Thyroid gland (tissue), 4 donors: Measurements from ENCODE around the gene SCAPER. TPM values are rescaled to one million over a fixed set of nuclear protein-coding genes. Genes with fewer than 3 reads are reported as not detected.

Experiments
- DNase-seq, 2 donors: peaks; one replicate each; pipeline ENCODE4 v3.0.0-alpha.2; 2019
- H3K27ac ChIP-seq, 3 donors: fragments of 200-600 bp; sonication (generic); 1 replicate in 2 of 3; 2 replicates in 1 of 3; pipeline ENCODE4 v1.5.1; 2016 to 2019; ENCODE audit warnings: mild to moderate bottlenecking in 1 of 3, moderate library complexity in 1 of 3
- H3K27me3 ChIP-seq: fragments of 200-600 bp; sonication (generic); one replicate; pipeline ENCODE4 v1.5.1; 2019
- H3K36me3 ChIP-seq, 2 donors: fragments of 200-600 bp; sonication (generic); one replicate each; pipeline ENCODE4 v1.5.1; 2016 to 2019
- H3K4me1 ChIP-seq, 2 donors: fragments of 200-600 bp; sonication (generic); one replicate each; pipeline ENCODE4 v1.5.1; 2017 to 2019
- H3K4me3 ChIP-seq, 3 donors: fragments of 200-600 bp; sonication (generic); replicated peaks in 1 of 3; 1 replicate in 2 of 3; 2 replicates in 1 of 3; pipeline ENCODE4 v1.5.1; 2016; ENCODE audit warnings: mild to moderate bottlenecking in 1 of 3
- H3K9me3 ChIP-seq: fragments of 200-600 bp; sonication (generic); one replicate; pipeline ENCODE4 v1.5.1; 2017
- POLR2A ChIP-seq, 2 donors: fragments of 450-650 bp; IDR thresholded peaks; one replicate each; pipeline ENCODE4 v1.6.1; 2017; ENCODE audit warnings: antibody characterized with exemption in 2 of 2, mild to moderate bottlenecking in 2 of 2, moderate library complexity in 1 of 2
- WGBS, 2 donors: methylation state at CpG; one replicate each; pipeline ENCODE4 v1.1.5; 2017; 5-methylcytosine and 5-hydroxymethylcytosine counted together
- intact Hi-C: fragments of 100-400 bp; cut with DNase I; formaldehyde crosslinking; loops from one replicate; pipeline ENCODE4 v1.15.1; 2023
- total RNA-seq, 4 donors: library from RNA; depleted of rRNA; stranded (reverse); fragments of >200 nt; gene quantifications; one replicate each; pipeline ENCODE4 v1.2.3, GENCODE V29; 2016
- TF ChIP-seq, protein P1 (sequence below), 6 experiments: fragments of 200-600 bp in 3 of 6; fragments of 450-650 bp in 3 of 6; sonication (generic) in 3 of 6; IDR thresholded peaks; one replicate each; pipeline ENCODE4 v1.5.1; 2016 to 2019; ENCODE audit warnings: antibody characterized with exemption in 6 of 6, mild to moderate bottlenecking in 2 of 6, inconsistent platforms in 1 of 6, moderate library complexity in 1 of 6

The SCAPER gene
- total RNA-seq, 4 donors from 2014 or later, result 45.2 to 90.8 (median 63.6) TPM

DNA sequence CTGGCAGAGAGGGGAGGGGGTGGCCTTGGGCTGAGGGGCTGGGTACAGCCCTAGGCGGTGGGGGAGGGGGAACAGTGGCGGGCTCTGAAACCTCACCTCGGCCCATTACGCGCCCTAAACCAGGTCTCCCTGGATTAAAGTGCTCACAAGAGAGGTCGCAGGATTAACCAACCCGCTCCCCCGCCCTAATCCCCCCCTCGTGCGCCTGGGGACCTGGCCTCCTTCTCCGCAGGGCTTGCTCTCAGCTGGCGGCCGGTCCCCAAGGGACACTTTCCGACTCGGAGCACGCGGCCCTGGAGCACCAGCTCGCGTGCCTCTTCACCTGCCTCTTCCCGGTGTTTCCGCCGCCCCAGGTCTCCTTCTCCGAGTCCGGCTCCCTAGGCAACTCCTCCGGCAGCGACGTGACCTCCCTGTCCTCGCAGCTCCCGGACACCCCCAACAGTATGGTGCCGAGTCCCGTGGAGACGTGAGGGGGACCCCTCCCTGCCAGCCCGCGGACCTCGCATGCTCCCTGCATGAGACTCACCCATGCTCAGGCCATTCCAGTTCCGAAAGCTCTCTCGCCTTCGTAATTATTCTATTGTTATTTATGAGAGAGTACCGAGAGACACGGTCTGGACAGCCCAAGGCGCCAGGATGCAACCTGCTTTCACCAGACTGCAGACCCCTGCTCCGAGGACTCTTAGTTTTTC, 563.6 kb downstream of the SCAPER start:
- H3K27ac ChIP-seq, result no peak overlapping the region

DNA sequence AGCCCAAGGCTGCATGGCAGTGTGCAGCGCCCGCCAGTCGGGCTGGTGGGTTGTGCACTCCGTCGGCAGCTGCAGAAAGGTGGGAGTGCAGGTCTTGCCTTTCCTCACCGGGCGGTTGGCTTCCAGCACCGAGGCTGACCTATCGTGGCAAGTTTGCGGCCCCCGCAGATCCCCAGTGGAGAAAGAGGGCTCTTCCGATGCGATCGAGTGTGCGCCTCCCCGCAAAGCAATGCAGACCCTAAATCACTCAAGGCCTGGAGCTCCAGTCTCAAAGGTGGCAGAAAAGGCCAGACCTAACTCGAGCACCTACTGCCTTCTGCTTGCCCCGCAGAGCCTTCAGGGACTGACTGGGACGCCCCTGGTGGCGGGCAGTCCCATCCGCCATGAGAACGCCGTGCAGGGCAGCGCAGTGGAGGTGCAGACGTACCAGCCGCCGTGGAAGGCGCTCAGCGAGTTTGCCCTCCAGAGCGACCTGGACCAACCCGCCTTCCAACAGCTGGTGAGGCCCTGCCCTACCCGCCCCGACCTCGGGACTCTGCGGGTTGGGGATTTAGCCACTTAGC, 564.3 kb downstream of the SCAPER start:
- peak overlapping the region in 1 of 3 donors; percentile 14 for H3K4me3 ChIP-seq
- no peak for TF ChIP-seq POLR2A (IDR thresholded peaks at IDR 0.05)
- TF ChIP-seq, protein P1, sequence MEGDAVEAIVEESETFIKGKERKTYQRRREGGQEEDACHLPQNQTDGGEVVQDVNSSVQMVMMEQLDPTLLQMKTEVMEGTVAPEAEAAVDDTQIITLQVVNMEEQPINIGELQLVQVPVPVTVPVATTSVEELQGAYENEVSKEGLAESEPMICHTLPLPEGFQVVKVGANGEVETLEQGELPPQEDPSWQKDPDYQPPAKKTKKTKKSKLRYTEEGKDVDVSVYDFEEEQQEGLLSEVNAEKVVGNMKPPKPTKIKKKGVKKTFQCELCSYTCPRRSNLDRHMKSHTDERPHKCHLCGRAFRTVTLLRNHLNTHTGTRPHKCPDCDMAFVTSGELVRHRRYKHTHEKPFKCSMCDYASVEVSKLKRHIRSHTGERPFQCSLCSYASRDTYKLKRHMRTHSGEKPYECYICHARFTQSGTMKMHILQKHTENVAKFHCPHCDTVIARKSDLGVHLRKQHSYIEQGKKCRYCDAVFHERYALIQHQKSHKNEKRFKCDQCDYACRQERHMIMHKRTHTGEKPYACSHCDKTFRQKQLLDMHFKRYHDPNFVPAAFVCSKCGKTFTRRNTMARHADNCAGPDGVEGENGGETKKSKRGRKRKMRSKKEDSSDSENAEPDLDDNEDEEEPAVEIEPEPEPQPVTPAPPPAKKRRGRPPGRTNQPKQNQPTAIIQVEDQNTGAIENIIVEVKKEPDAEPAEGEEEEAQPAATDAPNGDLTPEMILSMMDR (IDR thresholded peaks at IDR 0.05), result no peak
- peaks cover 93% of the 10 kb centered on the region for H3K27me3 ChIP-seq

More for the DNA sequence above, 563.6 kb downstream of the SCAPER start:
- Histone ChIP-seq H3K27me3 (peaks cover 93% of the 10 kb centered on the region), H3K36me3 (no peaks in the 10 kb centered on the region), H3K9me3 (no peaks in the 10 kb centered on the region), H3K4me3 (no peak overlapping the region), H3K4me1 (peaks cover 35 to 71% of the 10 kb centered on the region in 2 donors)
- intact Hi-C loops, result no loop called here
- 3 to 32% methylated on average over 31 to 40 of the region's 42 CpGs for WGBS, 2 donors
- TF ChIP-seq, protein P1 (IDR thresholded peaks at IDR 0.05), result no peak
- TF ChIP-seq POLR2A (IDR thresholded peaks at IDR 0.05), result no peak
- DNase-seq, result peak in 1 of 2 donors; percentile 29

DNA sequence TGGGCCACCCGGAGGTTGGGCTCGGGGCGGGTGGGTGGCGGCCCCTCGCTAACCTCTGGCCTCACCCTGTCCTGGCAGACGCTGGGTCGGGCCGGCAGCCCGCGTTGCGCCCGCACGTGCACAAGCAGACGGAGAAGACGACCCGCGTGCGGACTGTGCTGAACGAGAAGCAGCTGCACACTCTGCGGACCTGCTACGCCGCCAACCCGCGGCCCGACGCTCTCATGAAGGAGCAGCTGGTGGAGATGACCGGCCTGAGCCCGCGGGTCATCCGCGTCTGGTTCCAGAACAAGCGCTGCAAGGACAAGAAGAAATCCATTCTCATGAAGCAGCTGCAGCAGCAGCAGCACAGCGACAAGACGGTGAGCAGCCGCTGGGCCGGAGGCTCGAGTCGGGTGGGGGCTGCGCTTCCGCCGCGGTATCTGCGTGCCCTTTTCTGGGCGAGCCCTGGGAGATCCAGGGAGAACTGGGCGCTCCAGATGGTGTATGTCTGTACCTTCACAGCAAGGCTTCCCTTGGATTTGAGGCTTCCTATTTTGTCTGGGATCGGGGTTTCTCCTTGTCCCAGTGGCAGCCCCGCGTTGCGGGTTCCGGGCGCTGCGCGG, 564.8 kb downstream of the SCAPER start:
- no peaks in the 10 kb centered on the region for H3K36me3 ChIP-seq
- TF ChIP-seq, protein P1 (IDR thresholded peaks at IDR 0.05), result no peak
- no peak for TF ChIP-seq POLR2A (IDR thresholded peaks at IDR 0.05)
- WGBS, 2 donors, result 1 to 16% methylated on average over 16 to 22 of the region's 53 CpGs
- H3K27ac ChIP-seq, result no peak overlapping the region
- peak overlapping the region in 1 of 3 donors; percentile 14 for H3K4me3 ChIP-seq
- H3K4me1 ChIP-seq, result peaks cover 28 to 66% of the 10 kb centered on the region in 2 donors
- intact Hi-C loops, result no loop called here
- H3K9me3 ChIP-seq, result no peaks in the 10 kb centered on the region
- DNase-seq, result no peak
- H3K27me3 ChIP-seq, result peaks cover 93% of the 10 kb centered on the region

More for the DNA sequence above, 564.3 kb downstream of the SCAPER start:
- Histone ChIP-seq H3K27ac (no peak overlapping the region), H3K9me3 (no peaks in the 10 kb centered on the region), H3K4me1 (peaks cover 28 to 69% of the 10 kb centered on the region in 2 donors), H3K36me3 (no peaks in the 10 kb centered on the region)
- intact Hi-C loops, result no loop called here
- no peak for DNase-seq
- WGBS, 2 donors, result 0 to 9% methylated on average over 5 to 14 of the region's 35 CpGs

DNA sequence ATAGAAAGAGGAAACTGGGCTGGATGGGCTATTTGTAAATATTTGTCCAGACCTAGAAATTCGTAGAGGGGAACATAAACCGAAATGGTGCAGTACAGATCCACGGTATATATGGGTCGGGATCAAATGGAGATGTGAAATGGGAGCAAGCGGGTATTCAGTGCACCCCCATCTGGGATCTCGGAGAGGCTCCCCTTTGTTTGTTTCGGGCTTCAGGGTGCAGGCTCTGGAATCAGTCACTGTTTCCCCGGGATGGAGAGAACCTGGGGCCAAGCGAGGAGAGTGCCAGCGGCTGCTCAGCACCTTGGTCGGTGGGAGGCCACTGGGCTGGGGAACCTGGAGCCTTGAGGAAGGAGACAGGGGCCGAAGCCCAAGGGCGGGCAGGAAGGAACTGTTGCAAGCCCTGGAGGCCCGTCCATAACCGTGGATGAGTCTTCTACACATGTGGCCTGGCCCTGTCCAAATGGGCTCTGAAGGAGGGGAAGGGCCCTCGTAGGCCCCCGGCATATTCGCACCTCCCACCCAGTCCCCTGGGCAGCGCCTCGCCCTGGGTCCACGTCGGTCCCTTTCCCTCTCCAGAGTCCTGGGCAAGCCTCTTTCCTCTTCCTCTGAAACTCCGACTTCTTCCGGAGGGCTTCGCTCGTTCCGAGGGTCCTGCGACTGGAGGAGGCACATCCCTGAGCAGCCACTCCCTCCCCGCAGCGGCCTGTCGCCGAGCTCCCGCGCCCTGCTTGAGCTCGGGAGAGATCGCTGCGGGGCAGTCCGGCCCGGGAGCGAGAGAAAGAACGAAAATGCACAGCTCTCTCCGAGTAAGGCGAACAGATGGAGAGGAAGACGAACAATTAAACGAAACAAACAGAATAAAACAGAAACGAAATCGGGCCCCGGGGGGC, 565.6 kb downstream of the SCAPER start:
- no peak for DNase-seq
- Histone ChIP-seq H3K27ac (no peak overlapping the region), H3K4me3 (peak overlapping the region in 1 of 3 donors; percentile 14), H3K4me1 (peaks cover 28 to 66% of the 10 kb centered on the region in 2 donors), H3K36me3 (no peaks in the 10 kb centered on the region), H3K27me3 (peaks cover 93% of the 10 kb centered on the region), H3K9me3 (no peaks in the 10 kb centered on the region)
- no peak for TF ChIP-seq POLR2A (IDR thresholded peaks at IDR 0.05)
- TF ChIP-seq, protein P1 (IDR thresholded peaks at IDR 0.05), result no peak
- intact Hi-C loops, result loop anchor here (5.0 kb wide), 1 partner anchor 147 kb away; no protein-coding TSS in a partner anchor
- WGBS, 2 donors, result 7 to 20% methylated on average over 35 to 44 of the region's 48 CpGs
